ENCODE measurements around the gene GCK.

Gene GCK

GRCh38 chr7:44152971-44153947 lies 36.0 kb downstream of the GCK start:
- DNase-seq = no peak

DNA sequence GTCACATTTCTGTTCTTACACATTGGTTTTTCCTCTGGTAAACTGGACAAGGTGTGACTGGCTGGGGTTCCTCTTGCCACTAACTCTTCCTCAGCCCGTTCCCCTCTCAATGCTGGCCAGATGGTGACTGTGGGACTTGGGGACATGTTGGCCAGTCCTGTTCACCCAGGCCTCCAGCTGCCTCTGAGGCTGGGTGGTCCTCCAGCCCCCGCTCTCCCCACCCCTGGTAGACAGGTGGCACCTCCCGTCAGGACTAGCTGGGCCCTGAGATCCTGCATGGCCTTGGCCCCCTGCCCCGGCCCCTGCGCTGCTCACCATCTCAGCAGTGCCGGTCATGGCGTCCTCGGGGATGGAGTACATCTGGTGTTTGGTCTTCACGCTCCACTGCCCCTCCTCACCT lies 37.3 kb downstream of the GCK start:
- DNase-seq = no peak

- no peak for DNase-seq
Observed at GRCh38 chr7:44150966-44151941, 38.0 kb downstream of the GCK start.

DNA sequence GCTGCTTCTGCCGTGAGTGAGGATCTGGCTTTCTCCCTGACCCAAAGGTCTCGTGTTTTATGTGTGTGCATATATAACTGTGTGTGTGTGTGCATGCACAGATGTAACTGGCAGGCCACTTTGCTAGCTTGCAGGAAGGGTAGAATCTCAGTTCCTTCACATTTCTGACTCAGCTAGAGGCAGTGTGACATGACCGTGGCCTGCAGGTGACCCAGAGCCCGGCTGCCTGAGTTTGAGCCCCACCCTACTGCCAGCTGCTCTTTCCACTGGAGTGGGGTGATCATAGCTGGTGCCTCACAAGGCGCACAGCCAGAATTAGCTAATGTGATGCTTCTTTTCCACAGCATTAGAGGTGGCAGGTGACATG lies 38.8 kb downstream of the GCK start:
- DNase-seq = no peak

DNA sequence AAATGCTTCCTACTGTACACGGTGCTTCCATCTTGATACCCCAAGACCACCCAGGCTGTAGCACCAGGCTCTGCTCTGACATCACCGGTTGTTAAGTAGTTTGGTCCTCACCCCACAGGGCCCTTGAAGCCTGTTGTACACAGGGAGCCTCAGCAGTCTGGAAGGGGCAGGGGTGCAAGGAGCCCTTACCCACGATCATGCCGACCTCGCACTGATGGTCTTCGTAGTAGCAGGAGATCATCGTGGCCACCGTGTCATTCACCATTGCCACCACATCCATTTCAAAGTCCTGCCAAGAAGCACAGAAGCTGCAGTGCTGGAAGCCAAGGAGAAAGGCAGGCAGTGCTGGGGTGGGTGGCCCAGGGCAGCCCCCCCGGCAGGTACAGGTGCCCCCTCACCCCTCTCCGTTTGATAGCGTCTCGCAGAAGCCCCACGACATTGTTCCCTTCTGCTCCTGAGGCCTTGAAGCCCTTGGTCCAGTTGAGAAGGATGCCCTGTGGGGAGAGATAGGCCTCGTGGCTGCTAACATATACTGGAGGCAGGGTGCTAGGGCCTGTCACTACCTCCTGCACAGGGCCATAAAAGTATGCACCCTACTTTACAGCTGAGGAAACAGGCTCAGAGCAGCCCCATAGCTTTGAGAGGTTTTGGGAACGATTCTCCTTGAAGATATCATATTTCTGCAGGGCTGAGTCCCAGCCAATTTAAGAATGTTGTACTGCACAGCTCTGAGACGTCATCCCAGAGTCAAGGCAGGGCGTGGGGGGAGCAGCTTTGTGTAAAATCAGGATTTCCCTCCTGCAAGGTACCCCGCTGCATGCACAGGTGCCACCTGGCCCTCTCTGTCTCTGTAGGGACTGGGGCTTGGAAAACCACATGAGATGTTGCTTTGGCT lies 39.4 kb downstream of the GCK start:
- DNase-seq = no peak

- DNase-seq = no peak
Observed at GRCh38 chr7:44148961-44149536, 40.2 kb downstream of the GCK start.

DNA sequence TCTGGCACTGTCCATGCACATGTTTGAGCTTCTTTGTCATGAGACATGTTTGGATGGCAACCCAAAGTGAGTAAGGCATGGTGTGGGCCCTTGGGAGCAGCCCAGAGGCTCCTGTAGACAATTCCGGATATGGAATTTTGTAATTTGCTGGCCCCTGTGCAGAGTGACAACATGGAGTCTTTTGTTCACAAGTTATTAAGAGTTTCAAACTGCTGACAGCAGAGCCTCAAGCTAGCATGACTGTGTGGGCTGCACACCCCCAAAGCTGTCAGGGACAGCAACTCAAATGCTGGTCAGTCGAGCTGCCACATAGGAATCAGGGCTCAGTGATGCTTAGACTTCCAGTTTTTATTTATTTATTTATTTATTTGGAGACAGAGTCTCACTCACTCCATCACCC lies 41.1 kb downstream of the GCK start:
- DNase-seq = no peak

GRCh38 chr7:44147026-44147991 lies 41.9 kb downstream of the GCK start:
- DNase-seq = no peak

- peak; percentile 31 for DNase-seq
Observed at GRCh38 chr7:44145969-44146911, 43.0 kb downstream of the GCK start.

DNA sequence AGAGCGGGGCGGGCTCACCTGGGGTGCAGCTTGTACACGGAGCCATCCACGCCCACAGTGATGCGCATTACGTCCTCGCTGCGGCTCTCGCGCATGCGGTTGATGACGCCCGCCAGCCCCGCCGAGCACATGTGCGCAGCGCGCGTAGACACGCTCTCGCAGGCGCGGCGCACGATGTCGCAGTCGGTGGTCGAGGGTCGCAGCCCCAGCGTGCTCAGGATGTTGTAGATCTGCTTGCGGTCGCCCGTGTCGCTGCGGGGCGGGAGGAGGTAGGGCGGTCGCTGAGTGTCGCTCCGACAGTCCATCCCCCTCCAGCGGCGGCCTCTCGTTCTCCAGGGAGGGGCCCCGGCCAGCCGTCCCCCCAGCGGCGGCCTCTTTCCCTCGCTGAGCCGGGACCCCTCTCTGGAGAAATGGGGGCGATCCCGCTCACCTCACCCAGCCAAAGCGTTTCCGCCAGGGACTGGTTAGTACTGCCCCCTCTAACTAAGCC lies 43.7 kb downstream of the GCK start:
- DNase-seq = peak; percentile 36

DNA sequence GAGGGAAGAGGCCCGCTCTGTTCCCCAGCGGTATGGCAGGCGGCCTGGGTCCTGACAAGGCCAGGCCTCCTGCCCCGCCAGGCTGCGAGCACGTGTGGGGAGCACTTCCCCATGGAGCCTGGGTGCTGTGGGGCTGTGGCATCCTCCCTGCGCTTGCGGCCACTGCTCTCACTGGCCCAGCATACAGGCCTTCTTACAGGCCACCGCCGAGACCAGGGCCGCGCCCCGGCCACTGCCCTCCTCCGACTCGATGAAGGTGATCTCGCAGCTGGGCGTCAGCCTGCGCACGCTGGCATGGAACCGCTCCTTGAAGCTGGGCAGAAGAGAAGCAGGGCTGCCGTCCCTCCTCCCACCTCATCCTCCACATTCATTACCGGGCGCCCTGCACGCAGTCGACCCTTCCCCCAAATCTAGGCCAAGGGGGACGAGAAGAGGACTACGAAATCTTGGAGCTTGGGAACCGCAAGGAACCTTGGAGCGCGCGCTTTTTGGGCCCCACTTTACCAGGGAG lies 44.2 kb downstream of the GCK start:
- no peak for DNase-seq

DNA sequence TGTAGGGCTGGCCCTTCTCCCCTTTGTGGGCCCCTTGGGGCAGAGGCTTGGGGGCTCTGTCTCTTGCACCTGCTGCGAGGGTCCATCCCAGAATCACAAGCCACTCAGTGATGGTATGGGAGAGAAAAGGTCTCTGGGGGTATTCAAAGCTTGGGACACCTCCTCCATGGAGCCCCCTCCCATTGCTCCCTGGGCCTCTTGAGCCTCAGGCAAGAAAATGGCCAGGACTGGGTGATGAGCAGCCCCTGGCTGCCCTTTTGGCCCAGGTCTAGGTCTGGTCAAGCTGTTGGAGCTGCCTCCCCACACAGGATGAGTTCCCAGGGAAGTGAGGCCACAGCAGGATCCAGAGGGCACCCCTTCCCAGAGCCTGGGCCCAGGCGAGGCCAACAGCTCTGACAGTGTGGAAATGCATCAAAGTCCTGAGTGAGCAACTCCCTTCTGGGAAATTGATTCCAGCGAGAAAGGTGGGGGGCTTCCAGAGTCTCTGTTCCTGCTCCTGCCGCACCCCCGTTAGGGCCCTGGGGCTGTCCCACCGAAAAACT lies 44.7 kb downstream of the GCK start:
- DNase-seq = no peak

GRCh38 chr7:44143646-44144250 lies 45.5 kb downstream of the GCK start:
- DNase-seq = no peak

DNA sequence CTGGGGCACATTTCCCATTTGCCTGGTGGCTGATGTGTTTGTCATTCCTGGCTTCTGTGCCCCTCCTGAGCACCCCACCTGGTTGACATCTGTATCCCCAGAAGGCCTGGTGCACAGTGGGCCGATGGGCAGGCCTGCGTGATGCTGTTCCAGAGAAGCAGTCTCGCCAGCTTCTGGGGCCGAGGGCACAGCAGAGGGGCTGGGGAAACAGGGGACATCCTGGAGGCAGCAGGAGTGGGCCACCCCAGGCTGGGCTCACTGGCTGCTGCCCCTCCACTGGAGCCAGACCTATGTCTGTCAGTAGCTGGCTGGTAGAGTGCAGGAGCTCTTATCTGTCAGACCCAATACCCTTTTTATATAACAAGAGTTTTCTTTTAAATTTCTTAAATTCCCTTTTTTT lies 47.2 kb downstream of the GCK start:
- no peak for DNase-seq

- no peak for DNase-seq
Observed at GRCh38 chr7:44141221-44141850, 47.9 kb downstream of the GCK start, which contains the start of gene MYL7. TSS of gene MYL7 (minus strand) at chr7:44141332. CDS start at chr7:44141305, 27 bp downstream.

GRCh38 chr7:44140341-44140740 lies 48.9 kb downstream of the GCK start:
- no peak for DNase-seq

DNA sequence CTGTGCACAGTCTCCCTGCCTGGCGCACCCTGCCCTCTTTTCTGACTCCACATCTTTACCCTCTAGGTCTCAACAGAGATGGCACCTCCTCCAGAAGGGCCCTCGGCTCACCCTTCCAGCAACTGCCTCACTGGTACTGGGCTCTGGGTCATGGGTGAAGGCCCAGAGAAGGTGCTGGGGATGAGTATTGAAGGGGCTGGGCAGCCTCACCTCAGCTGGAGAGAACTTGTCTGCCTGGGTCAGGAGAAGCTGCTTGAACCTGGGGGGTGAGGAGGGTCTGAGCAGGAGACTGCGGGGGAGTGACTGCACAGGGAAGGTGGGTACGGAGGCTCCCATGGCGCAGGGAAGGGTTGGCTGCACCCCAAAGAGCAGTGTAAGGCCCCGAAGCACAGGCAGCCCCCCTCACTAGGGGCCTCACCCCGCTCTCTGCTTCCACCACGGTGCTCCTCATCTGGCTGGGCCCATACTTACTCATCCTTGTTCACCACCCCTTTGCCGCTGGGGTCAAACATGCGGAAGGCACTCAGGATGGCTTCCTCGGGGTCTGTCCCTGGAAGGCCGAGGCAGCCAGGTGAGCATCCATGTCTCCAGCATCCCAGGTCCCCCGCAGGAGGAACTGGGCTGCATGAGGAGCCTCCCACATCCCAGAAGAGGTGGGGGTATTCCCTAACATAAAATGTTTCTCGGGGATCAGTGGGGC lies 49.8 kb downstream of the GCK start:
- no peak for DNase-seq
